ENCODE measurements around the gene NOLC1. TPM values are rescaled to one million over a fixed set of nuclear protein-coding genes. Genes with fewer than 3 reads are reported as not detected.
A peak's percentile ranks its signal among the peaks of the same experiment; 100 is the strongest.

Gene NOLC1
- total RNA-seq = 22.8 TPM
- long read RNA-seq, transcript NOLC1-207 (13 exons, 2,441 nt) = major isoform, 14 of 44 reads
- long read RNA-seq, transcript NOLC1-209 (13 exons, 3,932 nt) = minor isoform, 12 of 44 reads
- long read RNA-seq, partial matches to known transcripts = 11 of 44 reads
- long read RNA-seq, other reads (novel, unspliced or antisense) = 3 of 44 reads

- intact Hi-C loops (cut with DNase I) = no loop called here
- DNase-seq (peak; percentile 100), ATAC-seq (ENCODE audit: poor library complexity) (peak; percentile 99)
Observed at GRCh38 chr10:102151774-102152544, at the start of gene NOLC1. Gene NOLC1 (plus strand): TSS chr10:102152389. CDS start chr10:102152411, 22 bp downstream.

DNA sequence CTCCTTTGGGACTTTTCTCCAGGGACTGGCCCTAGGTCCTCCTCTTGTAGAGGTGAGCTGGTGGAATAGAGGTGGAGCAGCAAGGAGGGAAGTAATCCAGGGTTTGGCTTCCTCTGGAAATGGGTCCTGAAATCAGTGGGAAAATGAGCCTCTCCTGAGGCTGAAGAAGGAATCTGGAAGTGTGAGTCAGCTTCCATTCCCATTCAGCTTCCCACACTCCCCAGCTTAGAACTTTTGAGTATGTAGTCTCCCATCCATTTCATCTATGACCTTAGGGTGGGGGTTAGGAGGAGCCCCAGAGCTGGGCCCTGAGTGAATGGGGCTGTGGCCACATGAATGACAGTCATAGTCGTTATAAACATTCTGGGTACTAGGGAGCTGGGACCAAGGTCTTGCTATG is 49.8 kb upstream of the NOLC1 start:
- intact Hi-C loops (cut with DNase I) = no loop called here
- ATAC-seq (ENCODE audit: poor library complexity) = no peak
- no peak for DNase-seq

- intact Hi-C loops (cut with DNase I) = no loop called here
- ATAC-seq (ENCODE audit: poor library complexity) (no peak), DNase-seq (no peak)
Observed at GRCh38 chr10:102106998-102107397, 45.2 kb upstream of the NOLC1 start.

DNA sequence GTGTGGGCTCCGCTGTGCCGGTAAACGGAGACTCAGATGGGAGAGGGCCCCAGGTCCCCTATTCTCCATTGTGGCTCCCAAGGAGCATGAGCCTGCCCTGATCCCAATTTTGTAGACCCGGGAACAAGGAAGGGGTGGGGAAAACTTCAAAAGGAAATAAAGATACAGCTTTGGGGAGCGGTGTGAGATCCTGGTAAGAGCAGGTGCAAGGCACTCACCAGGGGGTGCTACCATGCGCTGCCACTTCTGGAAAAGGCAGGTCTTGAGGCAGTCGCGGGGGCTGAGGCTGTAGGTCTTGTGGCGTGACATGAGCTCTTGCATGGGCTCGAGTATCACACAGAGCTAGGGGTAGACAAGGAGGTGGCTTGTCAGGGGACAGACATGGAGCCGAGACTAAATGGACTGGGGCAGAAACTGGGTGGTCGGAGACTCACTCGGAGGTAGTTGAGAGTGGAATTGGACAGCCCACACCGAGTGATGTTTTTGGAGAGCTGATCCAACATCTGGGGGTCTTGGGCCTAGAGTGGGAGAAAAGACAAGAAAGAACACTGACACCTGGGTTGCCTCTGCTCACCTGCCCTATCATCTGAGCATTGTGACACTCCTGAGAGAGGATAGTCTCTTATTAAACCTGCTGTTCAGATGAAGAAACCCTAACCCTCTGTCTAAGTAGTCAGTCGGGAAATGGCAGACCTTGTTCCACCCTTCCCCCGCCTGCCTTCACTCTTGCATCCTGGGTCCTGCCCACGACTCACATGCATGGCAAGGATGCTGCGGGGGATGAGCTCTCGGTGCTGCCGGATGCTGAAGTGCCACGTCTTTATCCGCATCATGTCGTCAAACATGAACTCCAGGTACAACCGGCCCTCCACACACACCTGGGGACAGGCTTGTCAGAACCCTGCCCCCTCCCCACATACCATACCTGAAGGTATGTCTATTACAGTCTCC is 42.7 kb upstream of the NOLC1 start:
- ATAC-seq (ENCODE audit: poor library complexity) = no peak
- DNase-seq = no peak
- intact Hi-C loops (cut with DNase I) = no loop called here

- no peak for ATAC-seq (ENCODE audit: poor library complexity)
- intact Hi-C loops (cut with DNase I) = no loop called here
- no peak for DNase-seq
Observed at GRCh38 chr10:102111276-102111675, 40.9 kb upstream of the NOLC1 start.

GRCh38 chr10:102112210-102112817 is 39.9 kb upstream of the NOLC1 start:
- intact Hi-C loops (cut with DNase I) = no loop called here
- ATAC-seq (ENCODE audit: poor library complexity) = no peak
- DNase-seq = no peak

- ATAC-seq (ENCODE audit: poor library complexity) (no peak), DNase-seq (no peak)
- intact Hi-C loops (cut with DNase I) = no loop called here
Observed at GRCh38 chr10:102113261-102113955, 38.8 kb upstream of the NOLC1 start.

GRCh38 chr10:102113956-102114857 is 38.0 kb upstream of the NOLC1 start:
- ATAC-seq (ENCODE audit: poor library complexity) (peak; percentile 2), DNase-seq (peak; percentile 50)
- intact Hi-C loops (cut with DNase I) = no loop called here

GRCh38 chr10:102114861-102115618 is 37.1 kb upstream of the NOLC1 start:
- ATAC-seq (ENCODE audit: poor library complexity) (peak; percentile 79), DNase-seq (peak; percentile 95)
- intact Hi-C loops (cut with DNase I) = loop anchor here (5.0 kb wide), 1 partner anchor 48 kb away; the partner anchor contains the start of gene HPS6

GRCh38 chr10:102115775-102116174 is 36.4 kb upstream of the NOLC1 start:
- ATAC-seq (ENCODE audit: poor library complexity) (no peak), DNase-seq (no peak)
- intact Hi-C loops (cut with DNase I) = loop anchor here (5.0 kb wide), 1 partner anchor 48 kb away; the partner anchor contains the start of gene HPS6

GRCh38 chr10:102116656-102117055 is 35.5 kb upstream of the NOLC1 start:
- ATAC-seq (ENCODE audit: poor library complexity) = no peak
- DNase-seq = no peak
- intact Hi-C loops (cut with DNase I) = loop anchor here (5.0 kb wide), 1 partner anchor 49 kb away; the partner anchor contains the start of gene HPS6

- DNase-seq (peak; percentile 92), ATAC-seq (ENCODE audit: poor library complexity) (peak; percentile 38)
- intact Hi-C loops (cut with DNase I) = loop anchor here (5.0 kb wide), 1 partner anchor 50 kb away; the partner anchor contains the start of gene HPS6
Observed at GRCh38 chr10:102117391-102118159, 34.6 kb upstream of the NOLC1 start.

DNA sequence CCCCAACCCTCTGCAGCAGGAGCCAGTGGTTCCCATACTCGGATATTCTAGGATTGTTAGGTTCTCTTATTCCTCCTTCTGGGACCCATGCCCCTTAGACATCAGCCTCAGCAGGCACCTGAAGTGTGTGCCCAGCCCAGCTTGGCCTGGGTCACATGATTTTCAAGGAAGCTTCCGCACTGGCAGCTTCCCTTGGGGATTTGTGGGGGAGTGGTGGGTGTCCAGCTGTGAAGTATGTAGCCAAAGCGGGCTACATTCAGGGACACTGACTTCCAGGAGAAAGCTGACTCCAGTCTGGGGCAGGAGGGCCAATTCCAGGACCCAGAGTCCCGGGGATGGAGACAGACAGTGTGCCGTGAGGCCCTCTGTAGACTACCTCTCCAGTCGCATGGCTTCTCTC is 33.3 kb upstream of the NOLC1 start:
- DNase-seq (no peak), ATAC-seq (ENCODE audit: poor library complexity) (no peak)
- intact Hi-C loops (cut with DNase I) = loop anchor here (5.0 kb wide), 1 partner anchor 52 kb away; the partner anchor contains the start of gene HPS6

DNA sequence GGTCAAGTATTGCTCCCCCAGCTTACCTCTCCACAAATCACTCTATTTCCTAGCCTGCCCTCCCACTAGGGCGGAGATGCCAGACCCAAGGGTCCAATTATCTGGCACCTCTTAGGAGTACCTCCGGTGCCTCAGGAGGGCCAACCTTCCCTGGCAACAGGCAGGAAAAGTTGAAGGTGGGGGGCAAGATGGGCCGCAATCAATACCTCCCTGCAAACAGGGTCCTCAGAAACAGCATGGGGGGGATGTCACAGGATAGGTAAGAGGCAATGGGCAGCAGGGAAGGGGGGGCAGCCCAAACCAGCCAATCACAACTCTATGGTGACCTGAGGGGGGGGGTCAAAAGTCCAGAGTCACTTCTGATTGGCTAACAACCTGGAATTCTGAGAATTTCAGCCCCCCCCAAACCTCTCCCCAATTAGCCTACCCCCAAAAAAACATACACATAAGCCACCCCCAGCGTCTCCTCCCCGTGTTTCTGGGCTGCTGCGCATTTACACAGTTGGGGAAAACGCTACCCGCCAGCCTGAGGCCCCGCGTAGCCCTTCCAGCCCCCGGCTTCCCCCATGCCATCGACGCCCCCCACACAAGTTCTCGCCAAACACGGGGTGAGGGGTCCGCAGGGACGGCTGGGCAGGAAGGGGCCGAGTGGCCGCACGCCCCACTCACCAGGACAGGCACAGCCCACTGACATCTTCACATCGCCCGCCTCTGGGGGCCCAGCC is 32.6 kb upstream of the NOLC1 start:
- intact Hi-C loops (cut with DNase I) = loop anchor here (5.0 kb wide), 1 partner anchor 52 kb away; the partner anchor contains the start of gene HPS6
- peak; percentile 26 for ATAC-seq (ENCODE audit: poor library complexity)
- DNase-seq = peak; percentile 70
